ENCODE data around the gene XCL2. TPM values are rescaled to one million over a fixed set of nuclear protein-coding genes. Genes with fewer than 3 reads are reported as not detected.

Gene XCL2
- total RNA-seq, 1 experiment from 2014 or later = not detected

GRCh38 chr1:168513656-168514404 is 30.0 kb downstream of the XCL2 start (continued):
- TF ChIP-seq ARID4B (CRISPR knock-in tag; IDR thresholded peaks at IDR 0.05; ENCODE audit: borderline replicate concordance) = no peak
- no peak for TF ChIP-seq ZNF232 (CRISPR knock-in tag; IDR thresholded peaks at IDR 0.05)
- no peak for TF ChIP-seq AR (CRISPR knock-in tag; IDR thresholded peaks at IDR 0.05)

- ATAC-seq = no peak
- ChIA-PET CTCF (no interaction called here), POLR2A (no interaction called here)
- H3K27ac Mint-ChIP-seq = no peak overlapping the region; the same call in 1 of the 2 replicates
- H3K36me3 Mint-ChIP-seq = no peaks in the 10 kb centered on the region
- DNase-seq (ENCODE audit: low spot score) = no peak
- no peak for TF ChIP-seq PRRX2 (CRISPR knock-in tag; IDR thresholded peaks at IDR 0.05)
- no peak for TF ChIP-seq RELA (CRISPR knock-in tag; IDR thresholded peaks at IDR 0.05; ENCODE audit: borderline replicate concordance)
- no peak for TF ChIP-seq ZBTB21 (CRISPR knock-in tag; IDR thresholded peaks at IDR 0.05; ENCODE audit: borderline replicate concordance)
- no peak for TF ChIP-seq HMGXB4 (CRISPR knock-in tag; IDR thresholded peaks at IDR 0.05)
- no peak for TF ChIP-seq ETV6 (CRISPR knock-in tag; IDR thresholded peaks at IDR 0.05)
- no peak for TF ChIP-seq NR2C2 (CRISPR knock-in tag; IDR thresholded peaks at IDR 0.05)
- no peak for TF ChIP-seq ZNF263 (CRISPR knock-in tag; IDR thresholded peaks at IDR 0.05; ENCODE audit: low read depth)
- TF ChIP-seq USF2 (CRISPR knock-in tag; IDR thresholded peaks at IDR 0.05) = no peak
- no peak for TF ChIP-seq ELF4 (CRISPR knock-in tag; IDR thresholded peaks at IDR 0.05; ENCODE audit: low read depth)
- TF ChIP-seq ZNF671 (CRISPR knock-in tag; IDR thresholded peaks at IDR 0.05) = no peak
- no peak for TF ChIP-seq FOXP4 (CRISPR knock-in tag; IDR thresholded peaks at IDR 0.05)
- H3K9me3 Mint-ChIP-seq = no peaks in the 10 kb centered on the region
- no peak overlapping the region for H3K4me3 Mint-ChIP-seq
- no peaks in the 10 kb centered on the region for H3K27me3 Mint-ChIP-seq (ENCODE audit: low read depth)
- H3K4me1 Mint-ChIP-seq = peaks cover 13% of the 10 kb centered on the region
Observed at GRCh38 chr1:168512864-168513595, 30.8 kb downstream of the XCL2 start.
